GM21526 (cell line): ENCODE data around the gene LSMEM2.
"Not testable (repeated sequence)": the region's sequence is repeated elsewhere in the genome, so short reads cannot be mapped to it uniquely, and the experiment has no call there.

Experiments
- ATAC-seq: cut with Tn5 transposase; IDR thresholded peaks from one replicate; pipeline ENCODE4 v1.9.1; 2021; ENCODE audit warnings: moderate library complexity; ENCODE audit not compliant: unreplicated experiment, low FRiP score

LSMEM2 gene

GRCh38 chr3:50295553-50296431, 16.9 kb downstream of the LSMEM2 start:
- ATAC-seq: no peak

- no peak for ATAC-seq
These were observed 18.0 kb downstream of the LSMEM2 start for GRCh38 chr3:50296721-50297383.

- no peak for ATAC-seq
These were observed 18.5 kb downstream of the LSMEM2 start for GRCh38 chr3:50297384-50297775.

- ATAC-seq: no peak
These were observed 19.2 kb downstream of the LSMEM2 start for GRCh38 chr3:50297896-50298725.

- ATAC-seq: peak; percentile 75
These were observed 20.1 kb downstream of the LSMEM2 start, which contains the start of the genes HYAL3 and NAA80 for GRCh38 chr3:50298836-50299637. Gene HYAL3 (minus strand): TSS chr3:50299405. CDS start chr3:50295602, 3,803 bp downstream. Gene NAA80 (minus strand): TSS chr3:50299405. CDS start chr3:50297463, 1,942 bp downstream.

GRCh38 chr3:50299638-50299928, 20.7 kb downstream of the LSMEM2 start:
- ATAC-seq: no peak

GRCh38 chr3:50299929-50300680, 21.2 kb downstream of the LSMEM2 start:
- ATAC-seq: no peak

GRCh38 chr3:50300681-50301254, 21.9 kb downstream of the LSMEM2 start:
- ATAC-seq: no peak

- ATAC-seq: no peak
These were observed 23.5 kb downstream of the LSMEM2 start for GRCh38 chr3:50302095-50303012.

- ATAC-seq: no peak
These were observed 24.3 kb downstream of the LSMEM2 start, which contains the start of gene HYAL1 for GRCh38 chr3:50303013-50303815. Gene HYAL1 (minus strand): TSS chr3:50303574. CDS start chr3:50302956, 618 bp downstream.

GRCh38 chr3:50304601-50305000, 25.7 kb downstream of the LSMEM2 start:
- ATAC-seq: no peak

GRCh38 chr3:50312041-50312440, 33.2 kb downstream of the LSMEM2 start:
- not testable (repeated sequence) for ATAC-seq

GRCh38 chr3:50314342-50314741, 35.5 kb downstream of the LSMEM2 start:
- ATAC-seq: no peak

- no peak for ATAC-seq
These were observed 35.9 kb downstream of the LSMEM2 start for GRCh38 chr3:50314816-50315215.

GRCh38 chr3:50316657-50317242, 37.9 kb downstream of the LSMEM2 start:
- no peak for ATAC-seq

GRCh38 chr3:50317300-50317699, 38.4 kb downstream of the LSMEM2 start:
- no peak for ATAC-seq

GRCh38 chr3:50318163-50318562, 39.3 kb downstream of the LSMEM2 start:
- ATAC-seq: no peak
